HEK293 (cell line): ENCODE data around the gene DNMT3L.
A peak's percentile ranks its signal among the peaks of the same experiment; 100 is the strongest.

Experiments
- CTCF ChIP-seq: fragments of 450-650 bp; formaldehyde crosslinking; IDR thresholded peaks from 2 replicates; pipeline ENCODE4 v1.5.1; 2016; ENCODE audit warnings: missing biosample characterization, missing genetic modification characterization
- EGR2 ChIP-seq: fragments of 450-650 bp; formaldehyde crosslinking; IDR thresholded peaks from 2 replicates; pipeline ENCODE4 v1.5.1; 2016; ENCODE audit warnings: low read depth, missing biosample characterization, missing genetic modification characterization
- KLF10 ChIP-seq: fragments of 450-650 bp; IDR thresholded peaks from 2 replicates; pipeline ENCODE4 v1.5.1; 2018; ENCODE audit warnings: missing biosample characterization, mild to moderate bottlenecking, missing genetic modification characterization
- KLF9 ChIP-seq: fragments of 450-650 bp; formaldehyde crosslinking; IDR thresholded peaks from 2 replicates; pipeline ENCODE4 v1.5.1; 2016; ENCODE audit warnings: missing biosample characterization, missing genetic modification characterization, low read depth
- MZF1 ChIP-seq: fragments of 450-650 bp; formaldehyde crosslinking; IDR thresholded peaks from 2 replicates; pipeline ENCODE4 v1.5.1; 2017; ENCODE audit warnings: missing biosample characterization, missing genetic modification characterization, borderline replicate concordance
- PRDM10 ChIP-seq: fragments of 450-650 bp; formaldehyde crosslinking; IDR thresholded peaks from 2 replicates; pipeline ENCODE4 v1.5.1; 2016; ENCODE audit warnings: missing biosample characterization, missing genetic modification characterization
- YY1 ChIP-seq: fragments of 450-650 bp; formaldehyde crosslinking; IDR thresholded peaks from 2 replicates; pipeline ENCODE4 v1.5.1; 2018; ENCODE audit warnings: missing biosample characterization, missing genetic modification characterization
- ZBTB44 ChIP-seq: fragments of 450-650 bp; IDR thresholded peaks from 2 replicates; pipeline ENCODE4 v1.5.1; 2018; ENCODE audit warnings: missing biosample characterization, mild to moderate bottlenecking, missing genetic modification characterization
- ZFHX2 ChIP-seq: fragments of 450-650 bp; formaldehyde crosslinking; conservative IDR thresholded peaks from 2 replicates; pipeline ENCODE4 v1.5.1; 2016; ENCODE audit warnings: missing biosample characterization, missing genetic modification characterization
- ZFP37 ChIP-seq: fragments of 450-650 bp; formaldehyde crosslinking; IDR thresholded peaks from 2 replicates; pipeline ENCODE4 v1.5.1; 2016; ENCODE audit warnings: missing biosample characterization, missing genetic modification characterization
- ZNF223 ChIP-seq: fragments of 450-650 bp; formaldehyde crosslinking; IDR thresholded peaks from 2 replicates; pipeline ENCODE4 v1.5.1; 2016; ENCODE audit warnings: missing biosample characterization, missing genetic modification characterization
- ZNF362 ChIP-seq: fragments of 450-650 bp; formaldehyde crosslinking; IDR thresholded peaks from 2 replicates; pipeline ENCODE4 v1.5.1; 2016; ENCODE audit warnings: missing biosample characterization, missing genetic modification characterization
- ZNF488 ChIP-seq: fragments of 450-650 bp; formaldehyde crosslinking; IDR thresholded peaks from 2 replicates; pipeline ENCODE4 v1.5.1; 2016; ENCODE audit warnings: missing biosample characterization, missing genetic modification characterization
- ZNF510 ChIP-seq: fragments of 450-650 bp; formaldehyde crosslinking; IDR thresholded peaks from 2 replicates; pipeline ENCODE4 v1.5.1; 2018; ENCODE audit warnings: mild to moderate bottlenecking, missing genetic modification characterization, missing biosample characterization; ENCODE audit not compliant: insufficient replicate concordance
- ZNF529 ChIP-seq: fragments of 450-650 bp; formaldehyde crosslinking; IDR thresholded peaks from 2 replicates; pipeline ENCODE4 v1.5.1; 2017; ENCODE audit warnings: missing genetic modification characterization, missing biosample characterization; ENCODE audit not compliant: insufficient replicate concordance
- ZNF544 ChIP-seq: fragments of 450-650 bp; formaldehyde crosslinking; IDR thresholded peaks from 2 replicates; pipeline ENCODE4 v1.5.0; 2017; ENCODE audit warnings: missing biosample characterization, missing genetic modification characterization
- ZNF548 ChIP-seq: fragments of 450-650 bp; formaldehyde crosslinking; IDR thresholded peaks from 2 replicates; pipeline ENCODE4 v1.5.1; 2016; ENCODE audit warnings: missing biosample characterization, missing genetic modification characterization
- ZNF549 ChIP-seq: fragments of 450-650 bp; IDR thresholded peaks from 2 replicates; pipeline ENCODE4 v1.5.1; 2018; ENCODE audit warnings: missing biosample characterization, missing genetic modification characterization, mild to moderate bottlenecking, inconsistent platforms, moderate library complexity
- ZNF571 ChIP-seq: fragments of 450-650 bp; formaldehyde crosslinking; IDR thresholded peaks from 2 replicates; pipeline ENCODE4 v1.5.0; 2017; ENCODE audit warnings: missing biosample characterization, missing genetic modification characterization
- ZNF610 ChIP-seq: fragments of 450-650 bp; formaldehyde crosslinking; IDR thresholded peaks from 2 replicates; pipeline ENCODE4 v1.5.1; 2016; ENCODE audit warnings: missing biosample characterization, missing genetic modification characterization, borderline replicate concordance
- ZNF623 ChIP-seq: fragments of 450-650 bp; formaldehyde crosslinking; IDR thresholded peaks from 2 replicates; pipeline ENCODE4 v1.5.1; 2016; ENCODE audit warnings: missing biosample characterization, missing genetic modification characterization
- ZNF626 ChIP-seq: fragments of 450-650 bp; sonication (Bioruptor Pico); formaldehyde crosslinking; IDR thresholded peaks from 2 replicates; pipeline ENCODE4 v1.5.1; 2018; ENCODE audit warnings: missing biosample characterization, missing genetic modification characterization, inconsistent platforms
- ZNF645 ChIP-seq: fragments of 450-650 bp; formaldehyde crosslinking; IDR thresholded peaks from 2 replicates; pipeline ENCODE4; 2016; ENCODE audit warnings: missing biosample characterization, missing genetic modification characterization
- ZNF670 ChIP-seq: fragments of 450-650 bp; formaldehyde crosslinking; IDR thresholded peaks from 2 replicates; pipeline ENCODE4 v1.5.1; 2016; ENCODE audit warnings: missing biosample characterization, missing genetic modification characterization, low read depth
- ZNF843 ChIP-seq: fragments of 450-650 bp; formaldehyde crosslinking; IDR thresholded peaks from 2 replicates; pipeline ENCODE4 v1.5.1; 2016; ENCODE audit warnings: missing biosample characterization, missing genetic modification characterization
- ZSCAN16 ChIP-seq: fragments of 450-650 bp; formaldehyde crosslinking; IDR thresholded peaks from 2 replicates; pipeline ENCODE4 v1.5.1; 2016; ENCODE audit warnings: missing biosample characterization, missing genetic modification characterization
- ZSCAN5A ChIP-seq: fragments of 450-650 bp; formaldehyde crosslinking; IDR thresholded peaks from 2 replicates; pipeline ENCODE4 v1.5.1; 2016; ENCODE audit warnings: missing biosample characterization, missing genetic modification characterization

Gene DNMT3L

GRCh38 chr21:44300262-44300959 is 38.7 kb upstream of the DNMT3L start (continued):
- TF ChIP-seq PRDM10 = no peak
- TF ChIP-seq EGR2 (tag by site-specific recombination) = peak; percentile 66
- no peak for TF ChIP-seq ZNF549 (tag by site-specific recombination)
- TF ChIP-seq ZBTB44 (tag by site-specific recombination) = no peak
- no peak for TF ChIP-seq ZFP37
- no peak for TF ChIP-seq YY1 (tag by site-specific recombination)
- no peak for TF ChIP-seq ZNF843 (tag by site-specific recombination)
- TF ChIP-seq ZNF223 (tag by site-specific recombination) = no peak
- no peak for TF ChIP-seq ZNF645 (tag by site-specific recombination)
- TF ChIP-seq ZNF362 (tag by site-specific recombination) = no peak
- no peak for TF ChIP-seq ZNF548 (tag by site-specific recombination)
- peak; percentile 71 for TF ChIP-seq ZSCAN5A (tag by site-specific recombination)
- no peak for TF ChIP-seq ZNF510 (tag by site-specific recombination)
- no peak for TF ChIP-seq MZF1 (tag by site-specific recombination)
- peak; percentile 96 for TF ChIP-seq KLF10
- no peak for TF ChIP-seq CTCF (tag by site-specific recombination)
- no peak for TF ChIP-seq ZNF529 (tag by site-specific recombination)
- peak; percentile 90 for TF ChIP-seq KLF9 (tag by site-specific recombination)
- TF ChIP-seq ZNF623 (tag by site-specific recombination) = no peak
- no peak for TF ChIP-seq ZNF571 (tag by site-specific recombination)
- TF ChIP-seq ZFHX2 = peak; percentile 77
- no peak for TF ChIP-seq ZNF544 (tag by site-specific recombination)
- TF ChIP-seq ZNF626 (tag by site-specific recombination) = no peak
- TF ChIP-seq ZNF670 = no peak
- TF ChIP-seq ZNF610 = no peak
- TF ChIP-seq ZNF488 (tag by site-specific recombination) = no peak
- TF ChIP-seq ZSCAN16 (tag by site-specific recombination) = no peak
